ENCODE measurements around the gene CDC20B. TPM values are rescaled to one million over a fixed set of nuclear protein-coding genes. Genes with fewer than 3 reads are reported as not detected.

Gene CDC20B
- total RNA-seq, 1 experiment from 2014 or later, result not detected

DNA sequence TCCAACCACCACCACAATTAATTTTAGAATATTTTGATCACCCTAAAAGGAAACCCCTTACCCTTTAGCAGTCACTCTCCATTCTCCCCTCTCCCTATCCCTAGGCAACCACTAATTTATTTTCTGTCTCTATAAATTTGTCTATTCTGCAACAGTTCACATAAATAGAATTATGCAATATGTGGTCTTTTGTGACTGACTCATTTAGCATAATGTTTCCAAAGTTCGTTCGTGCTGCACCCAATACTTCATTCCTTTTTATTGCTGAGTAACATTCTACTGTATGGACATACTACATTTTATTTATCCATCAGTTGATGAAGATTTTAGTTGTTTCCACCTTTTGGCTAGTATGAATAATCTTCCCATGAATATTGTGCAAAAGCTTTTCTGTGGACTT, 18.2 kb upstream of the CDC20B start:
- TF ChIP-seq SRF (IDR thresholded peaks at IDR 0.05; ENCODE audit: low read depth), result no peak
- no peak for TF ChIP-seq JUND (IDR thresholded peaks at IDR 0.05)
- TF ChIP-seq REST (IDR thresholded peaks at IDR 0.05; ENCODE audit: low read depth), result no peak
- no peak for TF ChIP-seq FOSL1 (IDR thresholded peaks at IDR 0.05; ENCODE audit: low read depth)
- TF ChIP-seq EZH2phosphoT487 (IDR thresholded peaks at IDR 0.05; ENCODE audit: borderline replicate concordance), result no peak
- no peak for TF ChIP-seq ZNF274 (IDR thresholded peaks at IDR 0.05; ENCODE audit: low read depth, low read length)
- no peak for TF ChIP-seq SIN3A (IDR thresholded peaks at IDR 0.05; ENCODE audit: low read depth)
- no peak for TF ChIP-seq POLR2A (IDR thresholded peaks at IDR 0.05; ENCODE audit: borderline replicate concordance, extremely low read depth, insufficient read depth, insufficient read length)
- no peak for TF ChIP-seq MAX (IDR thresholded peaks at IDR 0.05)
- no peak for TF ChIP-seq EZH2 (IDR thresholded peaks at IDR 0.05)
- no peak for TF ChIP-seq SP1 (IDR thresholded peaks at IDR 0.05; ENCODE audit: low read depth)
- H4K20me1 ChIP-seq (ENCODE audit: insufficient read depth), result no peaks in the 10 kb centered on the region
- no peaks in the 10 kb centered on the region for H3K9me2 ChIP-seq (ENCODE audit: insufficient read depth)
- H2AFZ ChIP-seq (ENCODE audit: low read depth, low read length, poor library complexity, severe bottlenecking), result no peak overlapping the region
- RAD21 ChIA-PET (ENCODE audit: low non-redundant PET in 1 of 2, low total read pairs in 2 of 2, uncharacterized antibody in 2 of 2, unreplicated experiment in 2 of 2), result no interaction called here
- no peaks in the 10 kb centered on the region for H3K9me3 ChIP-seq (ENCODE audit: control insufficient read depth in 1 of 2, insufficient read depth in 1 of 2, low read depth in 1 of 2, low read length in 2 of 2)
- H3K27me3 ChIP-seq (ENCODE audit: insufficient read depth, low read length), result no peaks in the 10 kb centered on the region
- CTCF ChIA-PET, result interaction anchor here (0.7 kb wide), 1 partner anchor 14 kb away, joined by 4 read pairs; no protein-coding TSS in a partner anchor
- no peaks in the 10 kb centered on the region for H3K36me3 ChIP-seq (ENCODE audit: control insufficient read depth in 1 of 2, insufficient read depth in 2 of 2, low read length in 2 of 2)
- POLR2A ChIA-PET, result interaction anchor here (1.1 kb wide), 1 partner anchor 35 kb away, joined by 3 read pairs; no protein-coding TSS in a partner anchor
- no peak overlapping the region for H3K27ac ChIP-seq (ENCODE audit: low read depth, low read length)
- H3K9ac ChIP-seq (ENCODE audit: low read length), result no peak overlapping the region
- no TSS peak for BruUV-seq (replicated peaks)
- no peak for DNase-seq (ENCODE audit: low read depth, low spot score)
- no peak for ATAC-seq
- H3K4me2 ChIP-seq (ENCODE audit: low read length), result no peak overlapping the region
- intact Hi-C loops (cut with micrococcal nuclease), result no loop called here
- H3K79me2 ChIP-seq (ENCODE audit: insufficient read depth, low read length), result no peaks in the 10 kb centered on the region
- no peaks in the 10 kb centered on the region for H3K4me1 ChIP-seq (ENCODE audit: control insufficient read depth in 1 of 2, insufficient read depth in 2 of 2, low read length in 2 of 2)
- no peak overlapping the region for H3K4me3 ChIP-seq (replicated peaks in 1 of 2; ENCODE audit: low read depth in 1 of 2, low read length in 2 of 2)
